Measurements from ENCODE around the gene TMEM51. TPM values are rescaled to one million over a fixed set of nuclear protein-coding genes. Genes with fewer than 3 reads are reported as not detected.

Gene TMEM51
- total RNA-seq, 2 donors from 2014 or later, result 12.1 TPM

GRCh38 chr1:15210651-15211375 lies 57.3 kb downstream of the TMEM51 start:
- Histone ChIP-seq H3K4me3 (ENCODE audit: low read length) (no peak overlapping the region), H3K27me3 (ENCODE audit: control insufficient read depth, insufficient read depth, low read length, poor library complexity, severe bottlenecking) (no peaks in the 10 kb centered on the region), H3K9ac (ENCODE audit: extremely low read depth, low read length, poor library complexity, severe bottlenecking) (no peak overlapping the region), H3K36me3 (ENCODE audit: control insufficient read depth, insufficient read depth, low read length) (no peaks in the 10 kb centered on the region), H3K4me1 (ENCODE audit: control insufficient read depth, insufficient read depth, low read length) (peaks cover 16% of the 10 kb centered on the region), H3K9me3 (ENCODE audit: control insufficient read depth, low read length) (no peaks in the 10 kb centered on the region), H3K27ac (ENCODE audit: low read depth, low read length) (no peak overlapping the region)
- peaks cover 19% of the 10 kb centered on the region for H3K4me1 Mint-ChIP-seq
- DNase-seq, result no peak
- TF ChIP-seq CTCF (conservative IDR thresholded peaks at IDR 0.05), result no peak
- WGBS, 2 experiments (ENCODE audit: insufficient coverage in 1 of 2, insufficient read length in 1 of 2), result 98 to 100% methylated on average over 1 to 7 of the region's 7 CpGs
- no peak overlapping the region for H3K27ac Mint-ChIP-seq
- H3K4me3 Mint-ChIP-seq, result no peak overlapping the region
- peaks cover 8% of the 10 kb centered on the region for H3K36me3 Mint-ChIP-seq (ENCODE audit: low read depth)
- H3K27me3 Mint-ChIP-seq (ENCODE audit: insufficient read depth), result no peaks in the 10 kb centered on the region
- H3K9me3 Mint-ChIP-seq, result no peaks in the 10 kb centered on the region

GRCh38 chr1:15211424-15211823 lies 57.9 kb downstream of the TMEM51 start:
- Histone ChIP-seq H3K27me3 (ENCODE audit: control insufficient read depth, insufficient read depth, low read length, poor library complexity, severe bottlenecking) (no peaks in the 10 kb centered on the region), H3K9me3 (ENCODE audit: control insufficient read depth, low read length) (no peaks in the 10 kb centered on the region), H3K4me1 (ENCODE audit: control insufficient read depth, insufficient read depth, low read length) (peaks cover 13% of the 10 kb centered on the region), H3K4me3 (ENCODE audit: low read length) (no peak overlapping the region), H3K27ac (ENCODE audit: low read depth, low read length) (no peak overlapping the region), H3K36me3 (ENCODE audit: control insufficient read depth, insufficient read depth, low read length) (no peaks in the 10 kb centered on the region), H3K9ac (ENCODE audit: extremely low read depth, low read length, poor library complexity, severe bottlenecking) (no peak overlapping the region)
- Mint-ChIP-seq H3K4me1 (peaks cover 18% of the 10 kb centered on the region), H3K9me3 (no peaks in the 10 kb centered on the region), H3K36me3 (ENCODE audit: low read depth) (peaks cover 8% of the 10 kb centered on the region), H3K4me3 (no peak overlapping the region), H3K27me3 (ENCODE audit: insufficient read depth) (no peaks in the 10 kb centered on the region), H3K27ac (no peak overlapping the region)
- 93 to 100% methylated on average over 2 to 3 of the region's 3 CpGs for WGBS, 2 experiments (ENCODE audit: insufficient coverage in 1 of 2, insufficient read length in 1 of 2)
- no peak for TF ChIP-seq CTCF (conservative IDR thresholded peaks at IDR 0.05)
- no peak for DNase-seq

GRCh38 chr1:15212216-15212953 lies 58.8 kb downstream of the TMEM51 start:
- Histone ChIP-seq H3K9ac (ENCODE audit: extremely low read depth, low read length, poor library complexity, severe bottlenecking) (no peak overlapping the region), H3K36me3 (ENCODE audit: control insufficient read depth, insufficient read depth, low read length) (no peaks in the 10 kb centered on the region), H3K4me3 (ENCODE audit: low read length) (no peak overlapping the region), H3K4me1 (ENCODE audit: control insufficient read depth, insufficient read depth, low read length) (peaks cover 6% of the 10 kb centered on the region), H3K9me3 (ENCODE audit: control insufficient read depth, low read length) (no peaks in the 10 kb centered on the region), H3K27me3 (ENCODE audit: control insufficient read depth, insufficient read depth, low read length, poor library complexity, severe bottlenecking) (no peaks in the 10 kb centered on the region), H3K27ac (ENCODE audit: low read depth, low read length) (peak overlapping the region; percentile 72)
- TF ChIP-seq CTCF (conservative IDR thresholded peaks at IDR 0.05), result no peak
- H3K27ac Mint-ChIP-seq, result no peak overlapping the region
- no peaks in the 10 kb centered on the region for H3K27me3 Mint-ChIP-seq (ENCODE audit: insufficient read depth)
- H3K9me3 Mint-ChIP-seq, result no peaks in the 10 kb centered on the region
- no peak for DNase-seq
- H3K36me3 Mint-ChIP-seq (ENCODE audit: low read depth), result peaks cover 11% of the 10 kb centered on the region
- H3K4me3 Mint-ChIP-seq, result no peak overlapping the region
- 86 to 93% methylated on average over 9 to 17 of the region's 17 CpGs for WGBS, 2 experiments (ENCODE audit: insufficient coverage in 1 of 2, insufficient read length in 1 of 2)
- H3K4me1 Mint-ChIP-seq, result peaks cover 8% of the 10 kb centered on the region
